GM15510 (cell line): ENCODE data around the gene TTC4.

Experiments used
- POLR2A ChIP-seq: IDR thresholded peaks from 3 replicates; pipeline ENCODE4 v1.6.1; 2011; ENCODE audit warnings: borderline replicate concordance; ENCODE audit not compliant: insufficient read length; ENCODE audit errors: extremely low read depth

TTC4 gene

DNA sequence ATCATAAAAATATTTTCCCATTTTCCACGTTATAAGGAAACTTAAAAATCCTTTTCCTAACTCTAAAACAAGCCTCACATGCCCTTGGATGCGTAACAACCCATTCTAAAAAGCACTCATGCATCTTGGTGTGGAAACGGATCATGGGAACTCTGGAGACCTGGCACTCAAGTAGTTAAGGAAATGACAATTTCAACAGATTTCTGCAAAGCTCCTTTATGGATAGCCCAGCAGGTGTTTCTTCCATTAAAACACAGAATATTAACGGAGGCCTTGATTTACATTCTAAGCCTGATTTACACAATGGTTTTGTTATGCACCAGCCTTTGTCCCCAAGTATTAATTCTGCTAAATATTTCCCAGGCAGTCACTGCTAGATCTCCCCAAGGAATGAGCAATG, 35.8 kb downstream of the TTC4 start:
- TF ChIP-seq POLR2A: no peak

- TF ChIP-seq POLR2A: no peak
Measured at GRCh38 chr1:54754045-54754444, 38.4 kb downstream of the TTC4 start.

DNA sequence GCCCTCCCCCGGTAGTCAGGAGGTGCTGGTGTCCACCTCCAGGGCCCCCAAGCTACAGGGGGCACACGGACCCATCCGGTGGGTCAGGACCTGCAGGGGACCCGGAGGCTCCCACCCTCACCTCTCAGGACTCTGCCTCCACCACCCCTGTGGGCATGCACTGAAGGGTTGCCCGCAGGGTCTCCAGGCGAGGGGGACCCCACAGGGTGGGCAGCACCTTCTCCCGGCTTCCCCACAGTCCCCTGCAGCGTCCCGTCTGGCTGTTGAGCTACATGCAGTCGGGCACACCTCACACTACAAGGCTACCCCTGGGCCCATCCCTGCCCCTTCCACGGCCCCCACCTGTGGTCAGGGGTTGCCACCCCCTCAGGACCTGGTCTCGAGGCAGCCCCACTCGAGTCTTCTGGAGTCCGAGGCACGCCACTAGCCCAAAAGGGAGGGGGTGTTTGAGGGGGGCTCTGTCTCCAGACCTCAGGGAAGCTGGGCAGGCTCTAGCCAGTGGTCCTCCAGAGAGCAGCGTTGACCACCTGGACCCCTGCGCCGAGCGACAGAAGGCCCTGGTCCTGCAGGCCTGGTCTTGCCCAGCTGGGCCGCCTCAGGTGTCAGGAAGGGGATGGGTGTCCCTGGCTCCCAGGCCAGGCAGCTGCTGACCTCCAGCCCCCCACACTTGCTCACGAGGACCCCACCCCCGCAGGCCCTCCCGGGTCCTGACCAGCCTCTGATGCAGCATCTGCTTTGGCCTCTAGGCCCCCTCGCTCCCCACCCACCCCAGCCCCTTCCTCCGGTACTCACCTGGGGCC, 39.0 kb downstream of the TTC4 start:
- TF ChIP-seq POLR2A: no peak

- no peak for TF ChIP-seq POLR2A
Measured at GRCh38 chr1:54757833-54758232, 42.2 kb downstream of the TTC4 start.

- TF ChIP-seq POLR2A: no peak
Measured at GRCh38 chr1:54758678-54759348, 43.2 kb downstream of the TTC4 start.

DNA sequence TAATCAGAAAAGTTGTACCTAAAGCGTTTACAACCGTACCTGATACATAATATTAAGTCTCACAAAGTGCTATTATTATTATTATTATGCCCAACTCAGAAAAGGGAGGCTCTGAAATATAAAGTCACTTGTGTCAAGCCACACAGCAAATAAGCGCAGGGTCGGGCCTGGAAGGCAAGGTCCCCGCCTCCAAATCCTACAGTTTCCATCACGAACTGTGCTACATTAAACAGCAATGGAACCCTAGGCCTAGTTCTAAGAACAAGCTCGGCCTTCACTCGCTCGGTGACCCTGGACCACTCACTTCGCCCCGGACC, 48.1 kb downstream of the TTC4 start:
- no peak for TF ChIP-seq POLR2A

DNA sequence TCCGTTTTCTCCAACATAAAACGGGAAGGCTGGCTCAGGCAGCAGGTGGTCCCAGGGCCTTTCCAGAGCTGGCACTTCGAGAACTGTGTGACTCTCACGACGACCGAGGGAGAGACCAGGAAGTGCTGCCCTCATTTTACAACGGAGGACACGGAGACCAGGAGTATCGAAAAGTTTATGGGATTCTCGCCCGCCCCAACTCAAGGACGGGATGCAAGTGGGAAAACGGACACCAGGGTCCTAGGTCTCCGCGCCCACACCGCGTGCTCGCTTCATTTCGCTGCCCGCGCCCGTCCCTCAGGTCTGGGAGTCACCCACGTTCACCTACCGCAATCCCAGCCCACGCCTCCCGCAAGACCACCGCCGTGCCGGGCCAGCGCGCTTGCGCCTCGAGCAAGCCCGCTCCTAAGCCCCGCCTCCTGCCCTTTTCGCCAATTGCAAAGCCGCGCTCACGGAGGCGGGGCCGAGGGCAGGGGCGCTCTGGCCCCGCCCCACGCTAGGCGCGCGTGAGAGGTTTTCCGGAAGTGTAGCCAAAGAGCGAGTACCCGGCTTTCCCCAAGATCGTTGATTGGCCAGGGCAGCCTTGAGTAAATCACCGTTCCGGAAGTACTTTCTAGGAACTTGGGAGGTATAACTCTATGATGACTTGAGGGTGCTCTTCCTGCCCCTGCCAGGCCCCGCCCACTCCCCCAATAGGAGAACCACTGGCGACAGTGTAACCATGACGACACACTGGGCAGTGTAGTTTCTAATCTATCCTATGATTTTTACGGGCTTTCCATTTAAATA, 48.7 kb downstream of the TTC4 start, which contains the start of gene PARS2:
TSS of gene PARS2 (minus strand) at position 391 of the 789 bp plus-strand sequence. CDS start 5,362 bp downstream, outside the sequence.
- TF ChIP-seq POLR2A: peak; percentile 86

GRCh38 chr1:54764922-54765561, 49.4 kb downstream of the TTC4 start:
- TF ChIP-seq POLR2A: no peak

DNA sequence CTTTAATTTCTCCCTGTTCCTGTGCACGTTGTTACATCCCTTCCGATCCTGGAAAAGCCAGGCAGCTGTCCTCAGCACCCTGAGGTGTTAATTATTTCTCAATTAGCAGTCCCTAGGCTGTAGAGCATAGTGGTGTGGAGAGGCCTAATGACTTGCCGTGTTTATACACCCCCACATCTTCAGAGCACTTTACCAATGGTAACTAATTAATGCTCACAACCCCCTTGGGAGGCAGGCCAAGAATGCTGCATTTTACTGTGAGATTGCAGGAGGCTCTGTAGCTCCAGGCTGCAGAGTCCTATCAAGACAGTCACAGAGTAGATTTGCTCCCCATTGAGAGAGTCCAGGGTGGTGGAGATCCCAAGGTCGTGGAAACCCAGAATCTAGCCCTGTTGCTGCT, 51.1 kb downstream of the TTC4 start:
- TF ChIP-seq POLR2A: no peak

- no peak for TF ChIP-seq POLR2A
Measured at GRCh38 chr1:54767526-54767925, 51.9 kb downstream of the TTC4 start.

DNA sequence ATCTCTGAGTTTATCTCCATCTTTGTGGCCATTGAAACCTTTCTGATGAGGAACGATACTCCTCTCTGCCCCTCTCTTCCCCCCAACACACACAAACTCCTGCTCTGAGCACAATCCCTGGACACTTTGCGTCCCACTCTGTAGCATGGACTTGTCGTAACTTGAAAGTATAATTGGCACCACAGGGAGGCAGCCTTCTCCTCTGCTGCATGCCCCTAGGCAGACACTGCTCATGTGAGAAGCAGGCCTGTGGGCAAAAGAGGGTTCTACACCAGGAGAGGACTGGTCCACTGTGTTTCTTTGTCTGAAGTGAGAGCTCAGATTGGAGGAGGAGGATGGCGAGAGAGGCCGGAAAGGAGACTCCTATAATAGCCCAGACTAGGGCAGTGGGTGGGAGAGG, 52.4 kb downstream of the TTC4 start:
- no peak for TF ChIP-seq POLR2A

DNA sequence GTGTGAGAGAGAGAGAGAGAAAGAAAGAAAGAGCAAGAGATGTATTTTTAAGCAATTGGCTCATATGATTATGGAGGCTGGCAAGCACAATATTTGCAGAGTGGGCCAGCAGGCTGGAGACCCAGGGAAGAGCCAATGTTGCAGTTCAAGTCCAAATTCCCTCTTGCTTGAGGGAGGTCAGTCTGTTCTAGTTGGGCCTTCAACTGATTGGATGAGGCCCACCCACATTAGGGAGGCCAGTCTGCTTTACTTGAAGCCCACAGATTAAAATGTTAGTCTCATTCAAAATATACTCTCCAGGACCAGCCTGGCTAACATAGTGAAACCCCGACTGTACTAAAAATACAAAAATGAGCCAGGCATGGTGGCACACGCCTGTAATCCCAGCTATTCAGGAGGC, 57.3 kb downstream of the TTC4 start:
- TF ChIP-seq POLR2A: no peak

DNA sequence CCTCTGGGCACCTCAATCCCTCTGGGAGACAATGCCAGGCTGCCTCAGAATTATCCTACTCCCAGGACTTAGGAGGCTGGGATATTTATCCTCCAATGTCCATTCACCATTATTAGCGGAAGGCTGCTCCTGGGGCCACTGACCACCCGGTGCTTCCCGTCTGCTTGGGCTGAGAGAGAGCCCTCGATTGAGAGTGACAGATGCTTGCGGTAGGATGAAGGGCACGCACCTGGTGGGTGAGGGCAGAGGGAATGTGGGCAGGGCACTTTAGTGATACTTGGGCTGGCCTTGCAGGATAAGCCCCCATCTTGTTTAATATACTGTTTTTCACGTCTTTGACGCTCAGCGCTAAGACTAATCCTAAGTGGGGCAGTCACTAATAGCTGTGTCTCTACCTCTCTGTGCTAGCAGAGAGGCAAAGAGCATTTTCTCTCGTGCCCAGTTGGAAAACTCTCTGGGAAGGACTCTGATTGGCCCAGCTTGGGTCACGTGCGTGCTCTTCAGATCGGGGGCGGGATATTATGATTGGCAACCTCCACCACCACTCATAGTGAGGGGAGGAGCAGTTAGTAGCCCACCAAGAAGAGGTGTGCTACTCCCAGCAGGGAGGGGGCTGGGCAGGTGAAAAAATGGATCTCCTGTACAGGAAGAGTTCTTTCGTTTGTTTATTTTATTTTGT, 59.3 kb downstream of the TTC4 start:
- no peak for TF ChIP-seq POLR2A

GRCh38 chr1:54777011-54777410, 61.4 kb downstream of the TTC4 start:
- TF ChIP-seq POLR2A: no peak

- no peak for TF ChIP-seq POLR2A
Measured at GRCh38 chr1:54777431-54777830, 61.8 kb downstream of the TTC4 start.

GRCh38 chr1:54781023-54781723, 65.5 kb downstream of the TTC4 start:
- TF ChIP-seq POLR2A: no peak
